Right kidney (tissue), 1 donor: ENCODE results near the gene MYL12B.
"Not testable (repeated sequence)": the region's sequence is repeated elsewhere in the genome, so short reads cannot be mapped to it uniquely, and the experiment has no call there.

Source experiments
- DNase-seq: peaks from one replicate; pipeline ENCODE4 v3.0.0-alpha.2; 2016

The MYL12B gene

DNA sequence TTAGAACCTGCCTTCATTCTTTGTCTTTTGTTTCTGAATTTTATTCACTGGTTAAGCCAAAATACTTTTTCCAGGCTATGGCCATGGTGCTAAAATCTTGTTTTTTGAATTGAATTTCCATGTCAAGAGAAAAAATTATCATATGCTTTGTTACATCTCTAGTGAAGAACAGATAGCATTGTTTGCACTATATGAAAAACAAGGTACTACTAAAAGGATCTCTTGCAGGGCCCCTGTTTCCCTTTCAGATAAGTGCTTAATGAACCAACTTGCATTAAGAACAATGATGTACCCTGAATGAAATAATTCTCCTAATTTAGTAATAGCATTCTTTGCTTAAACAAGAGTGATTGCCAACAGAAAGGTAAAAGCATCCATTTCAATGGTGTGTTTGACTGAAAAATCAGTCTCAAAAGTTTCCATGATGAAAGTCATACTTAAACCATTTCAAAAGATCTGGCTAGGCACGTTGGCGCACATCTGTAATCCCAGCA lies 4.3 kb upstream of the MYL12B start:
- no peak for DNase-seq

DNA sequence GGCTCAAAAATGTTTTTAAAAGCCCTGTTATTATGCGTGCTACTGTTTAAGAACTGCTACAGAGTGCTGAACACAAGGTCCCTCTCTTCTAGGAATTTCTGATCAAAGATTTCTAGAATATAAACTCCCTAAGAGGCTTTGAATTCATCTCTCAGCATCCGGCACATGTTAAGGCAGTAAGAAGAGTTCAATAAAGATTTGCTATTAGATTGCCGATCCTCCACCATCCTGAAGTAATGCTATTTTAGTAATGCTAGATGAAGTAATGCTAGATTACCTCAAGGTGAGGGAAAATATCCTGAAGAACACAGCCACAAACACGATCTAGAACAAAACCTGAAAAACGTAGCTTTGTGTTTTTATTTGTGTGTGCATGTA lies 949 bp upstream of the MYL12B start:
- no peak for DNase-seq

DNA sequence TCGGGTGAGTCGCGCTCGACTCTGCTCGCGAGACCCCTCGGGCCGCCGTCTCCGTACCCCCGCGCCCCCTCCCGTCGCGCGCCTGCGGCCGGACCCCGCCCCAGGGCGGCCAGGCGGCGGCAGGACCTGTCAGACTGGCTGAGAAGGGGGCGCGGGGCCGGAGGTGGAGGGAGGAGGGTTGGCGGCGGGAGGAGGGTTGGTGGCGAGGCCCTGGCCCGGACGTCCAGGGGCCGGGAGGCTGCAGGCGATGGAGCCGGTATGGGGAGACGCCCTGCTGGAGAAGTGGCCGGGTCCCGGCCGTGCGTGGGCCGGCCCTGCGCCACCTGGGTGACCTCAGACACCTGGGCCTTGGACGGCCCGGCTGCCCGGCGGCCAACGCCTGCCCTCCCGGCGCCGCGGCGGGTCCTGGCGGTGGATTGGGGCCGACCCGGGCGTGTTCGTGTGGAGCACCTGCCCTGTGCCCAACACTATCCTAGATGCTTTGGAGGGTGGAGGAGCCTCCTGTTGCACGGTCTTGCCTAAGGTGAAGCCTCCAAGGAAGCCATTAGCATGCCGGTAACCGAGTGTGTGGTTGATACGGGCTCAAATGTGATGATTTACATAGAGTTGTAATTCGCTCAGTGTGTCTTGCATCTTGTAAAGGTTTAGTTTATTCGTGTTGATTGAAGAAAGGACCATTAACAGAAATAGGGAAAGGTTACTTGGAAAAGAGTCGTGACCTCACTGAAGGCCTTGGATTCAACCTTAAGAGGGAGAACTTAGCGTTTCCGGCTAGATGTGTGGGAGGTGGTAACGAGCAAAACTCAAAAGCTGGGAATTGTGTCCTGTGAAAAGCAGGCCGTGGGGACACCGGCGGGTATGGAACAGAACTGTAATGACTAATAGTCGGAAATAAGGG lies 550 bp downstream of the MYL12B start:
- peak; percentile 78 for DNase-seq

DNA sequence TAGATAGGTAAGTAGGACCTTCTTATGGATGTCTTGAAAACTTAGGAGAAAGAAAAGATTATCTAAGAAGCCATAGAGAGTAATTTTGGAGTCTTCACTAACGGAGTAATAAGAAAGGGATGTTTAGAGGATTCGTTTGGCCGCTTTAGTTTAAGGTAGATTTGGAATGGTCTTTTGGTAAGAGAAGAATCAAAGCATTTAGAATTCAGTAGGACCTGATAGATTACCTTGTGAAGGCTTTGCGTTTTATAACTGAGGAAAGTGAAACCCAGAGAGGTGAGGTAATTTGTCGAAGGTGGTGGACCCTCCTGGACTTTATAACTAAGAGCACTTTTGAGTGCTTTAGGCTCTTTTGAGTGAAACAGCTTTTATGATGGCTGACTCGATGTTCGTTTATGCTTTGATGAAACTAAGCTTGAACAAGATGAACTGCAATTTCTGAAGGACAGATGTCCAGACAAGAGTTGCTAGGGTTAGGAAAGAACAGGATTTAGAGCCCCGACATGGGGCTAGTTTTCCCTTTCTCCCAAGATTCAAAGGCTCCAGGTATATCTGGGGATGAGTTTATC lies 1.3 kb downstream of the MYL12B start:
- DNase-seq, result no peak

DNA sequence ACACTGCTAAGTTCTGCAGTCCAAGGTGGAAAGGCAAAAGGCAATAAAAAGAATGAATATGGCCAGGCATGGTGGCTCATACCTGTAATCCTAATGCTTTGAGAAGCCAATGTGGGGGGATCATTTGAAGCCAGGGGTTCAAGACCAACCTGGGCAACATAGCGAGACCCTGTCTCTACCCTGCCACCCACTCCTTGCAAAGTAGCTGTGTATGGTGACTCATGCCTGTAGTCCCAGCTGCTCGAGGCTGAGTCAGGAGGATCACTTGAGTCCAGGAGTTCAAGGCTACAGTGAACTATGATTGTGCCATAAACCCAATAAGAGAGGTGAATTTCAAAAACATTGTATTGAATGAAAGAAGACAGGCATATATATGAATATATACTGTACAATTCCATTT lies 2.4 kb downstream of the MYL12B start:
- DNase-seq, result no peak

DNA sequence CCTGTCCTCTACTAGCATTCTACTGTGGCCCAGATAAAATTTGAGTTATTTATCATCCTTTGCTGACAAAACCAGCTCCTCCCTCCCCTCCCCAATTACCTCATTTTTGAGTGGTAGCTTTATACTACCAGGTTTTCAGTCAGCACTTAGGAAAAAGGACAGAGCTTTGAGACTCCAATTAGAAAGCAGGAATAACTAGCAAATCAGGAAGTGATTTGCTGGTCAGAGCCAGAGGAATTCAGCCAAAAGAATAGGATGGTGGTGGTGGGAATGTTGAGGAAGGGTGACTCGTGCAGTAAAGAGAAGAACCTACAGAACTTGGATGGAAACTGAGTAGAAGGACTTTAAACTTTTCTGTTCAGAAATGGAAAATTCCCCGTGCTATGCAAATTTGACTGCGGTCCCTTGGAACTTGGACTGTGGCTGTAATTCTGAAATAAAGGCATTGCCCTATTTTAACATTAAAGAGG lies 3.7 kb downstream of the MYL12B start:
- no peak for DNase-seq

DNA sequence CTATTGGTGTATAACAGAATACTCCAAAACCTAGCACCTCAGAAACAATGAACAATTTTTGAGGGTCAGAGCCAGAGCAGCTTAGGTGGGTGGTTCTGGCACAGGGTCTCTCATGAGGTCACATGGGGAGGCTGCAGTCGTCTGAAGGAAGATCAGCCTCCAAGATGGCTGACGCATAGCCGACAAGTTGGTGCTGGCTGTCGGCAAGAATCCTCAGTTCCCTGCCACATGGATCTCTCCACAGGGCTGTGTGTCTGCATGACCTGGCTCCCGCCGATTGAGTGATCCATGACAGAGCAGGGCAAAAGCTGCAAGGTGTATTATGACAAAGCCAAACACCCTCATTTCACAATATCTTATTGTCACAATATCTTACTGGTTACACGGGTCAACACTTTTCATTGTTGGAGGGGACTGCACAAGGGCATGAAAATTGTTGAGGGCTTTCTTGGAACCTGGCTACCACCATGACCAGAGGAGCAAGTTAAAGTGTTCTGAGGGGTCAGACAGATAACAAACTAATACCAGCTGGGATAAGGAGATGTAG lies 4.2 kb downstream of the MYL12B start:
- DNase-seq, result no peak

DNA sequence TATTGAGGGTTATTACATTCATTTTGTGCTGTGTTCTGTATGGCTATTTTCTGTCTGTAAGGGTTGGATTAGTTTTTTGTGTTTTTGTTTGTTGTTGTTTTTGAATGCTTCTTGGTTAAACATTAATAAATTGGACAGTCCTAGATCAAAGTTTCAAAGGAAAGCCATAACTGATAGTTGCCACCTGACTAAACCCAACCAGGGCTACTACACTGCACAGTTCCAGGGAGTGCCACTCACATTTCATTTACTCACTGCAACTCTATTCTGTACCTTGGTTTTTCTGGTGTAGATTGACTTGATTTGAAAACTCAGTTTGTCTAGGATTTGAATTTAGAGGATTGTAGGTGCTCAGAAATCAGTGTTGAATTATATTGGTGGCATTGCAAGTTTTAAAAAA lies 6.4 kb downstream of the MYL12B start:
- no peak for DNase-seq

DNA sequence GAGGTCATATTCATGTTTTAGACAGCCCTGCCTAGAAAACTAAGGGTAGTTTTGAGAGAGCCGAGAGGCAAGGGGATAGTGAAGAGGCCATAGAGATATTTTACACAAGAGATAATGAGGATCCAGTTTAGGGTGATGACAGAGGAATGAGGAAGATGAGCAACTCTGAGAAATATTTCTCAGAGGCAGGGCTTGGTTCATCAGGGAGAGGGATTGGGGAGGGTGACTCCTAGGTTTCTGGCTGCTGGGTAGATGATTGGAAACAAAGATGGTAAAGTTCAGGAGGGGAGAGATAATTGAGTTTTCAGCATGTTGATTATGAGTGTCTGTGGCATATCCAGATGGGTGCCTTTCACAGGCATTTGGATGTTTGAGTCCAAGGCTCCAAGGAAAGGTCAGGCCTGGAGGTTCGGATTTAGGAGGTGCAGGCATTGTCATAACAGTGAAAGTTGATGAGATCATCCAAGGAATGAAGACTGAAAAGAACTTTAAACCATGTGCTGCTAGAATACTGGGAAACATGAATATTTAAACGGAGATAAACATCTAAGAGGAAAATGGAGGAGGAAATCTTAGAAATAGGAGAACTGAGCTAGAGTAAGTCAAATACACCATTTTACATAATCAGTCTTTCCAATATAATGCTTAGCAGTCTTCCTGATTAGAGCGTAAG lies 7.4 kb downstream of the MYL12B start:
- no peak for DNase-seq

DNA sequence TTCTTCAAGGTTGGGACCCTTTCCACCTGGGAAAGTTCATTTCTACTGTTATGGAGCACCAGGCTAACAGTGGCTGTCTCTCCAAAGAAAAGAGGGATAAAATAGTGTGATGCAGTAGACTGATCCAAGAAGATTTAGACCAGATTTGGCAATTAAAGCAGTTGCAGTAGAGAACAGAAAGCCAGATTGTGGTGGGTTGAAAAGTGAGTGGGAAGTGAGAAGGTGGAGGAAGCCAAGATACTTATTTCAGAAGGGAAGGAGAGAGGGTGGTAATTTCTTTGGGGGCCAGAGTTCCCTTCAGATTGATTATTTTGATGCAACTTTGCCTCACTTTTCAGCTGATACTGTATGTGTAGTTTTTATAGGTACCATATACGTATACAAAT lies 8.0 kb downstream of the MYL12B start:
- no peak for DNase-seq

DNA sequence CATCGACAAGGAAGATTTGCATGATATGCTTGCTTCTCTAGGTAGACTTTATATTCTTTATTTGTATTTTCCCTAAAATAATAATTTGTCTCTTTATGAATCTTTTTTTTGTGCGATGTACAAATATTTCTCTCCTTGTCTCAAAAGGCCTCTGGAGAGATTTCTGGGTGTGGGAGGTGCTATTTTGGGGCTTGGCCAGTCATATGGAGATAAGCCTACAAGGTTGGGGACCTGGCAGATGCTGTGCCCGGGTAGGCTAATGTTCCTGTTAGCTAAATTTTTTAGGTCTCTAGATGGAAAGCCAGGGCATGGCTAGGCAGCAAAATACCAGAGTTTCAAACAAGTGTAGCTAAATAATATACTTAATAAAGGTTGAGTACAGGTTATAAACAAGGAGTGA lies 11.1 kb downstream of the MYL12B start:
- DNase-seq, result no peak

DNA sequence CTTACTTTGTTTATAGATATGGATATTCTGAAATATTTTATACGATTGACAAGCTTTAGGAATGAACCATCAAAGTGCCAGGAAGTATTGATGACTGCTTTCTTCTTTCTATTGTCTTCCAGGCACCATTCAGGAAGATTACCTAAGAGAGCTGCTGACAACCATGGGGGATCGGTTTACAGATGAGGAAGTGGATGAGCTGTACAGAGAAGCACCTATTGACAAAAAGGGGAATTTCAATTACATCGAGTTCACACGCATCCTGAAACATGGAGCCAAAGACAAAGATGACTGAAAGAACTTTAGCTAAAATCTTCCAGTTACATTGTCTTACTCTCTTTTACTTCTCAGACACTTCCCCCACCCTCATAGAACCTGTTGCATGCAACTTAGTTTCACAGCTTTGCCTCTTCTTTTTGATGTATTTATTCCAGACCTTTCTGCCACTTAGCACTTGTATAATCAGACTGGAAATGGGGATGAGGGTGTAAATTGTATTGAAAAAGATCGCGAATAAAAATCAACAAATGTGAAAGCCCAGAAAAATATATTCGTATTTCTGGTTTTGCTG lies 15.8 kb downstream of the MYL12B start:
- not testable (repeated sequence) for DNase-seq

DNA sequence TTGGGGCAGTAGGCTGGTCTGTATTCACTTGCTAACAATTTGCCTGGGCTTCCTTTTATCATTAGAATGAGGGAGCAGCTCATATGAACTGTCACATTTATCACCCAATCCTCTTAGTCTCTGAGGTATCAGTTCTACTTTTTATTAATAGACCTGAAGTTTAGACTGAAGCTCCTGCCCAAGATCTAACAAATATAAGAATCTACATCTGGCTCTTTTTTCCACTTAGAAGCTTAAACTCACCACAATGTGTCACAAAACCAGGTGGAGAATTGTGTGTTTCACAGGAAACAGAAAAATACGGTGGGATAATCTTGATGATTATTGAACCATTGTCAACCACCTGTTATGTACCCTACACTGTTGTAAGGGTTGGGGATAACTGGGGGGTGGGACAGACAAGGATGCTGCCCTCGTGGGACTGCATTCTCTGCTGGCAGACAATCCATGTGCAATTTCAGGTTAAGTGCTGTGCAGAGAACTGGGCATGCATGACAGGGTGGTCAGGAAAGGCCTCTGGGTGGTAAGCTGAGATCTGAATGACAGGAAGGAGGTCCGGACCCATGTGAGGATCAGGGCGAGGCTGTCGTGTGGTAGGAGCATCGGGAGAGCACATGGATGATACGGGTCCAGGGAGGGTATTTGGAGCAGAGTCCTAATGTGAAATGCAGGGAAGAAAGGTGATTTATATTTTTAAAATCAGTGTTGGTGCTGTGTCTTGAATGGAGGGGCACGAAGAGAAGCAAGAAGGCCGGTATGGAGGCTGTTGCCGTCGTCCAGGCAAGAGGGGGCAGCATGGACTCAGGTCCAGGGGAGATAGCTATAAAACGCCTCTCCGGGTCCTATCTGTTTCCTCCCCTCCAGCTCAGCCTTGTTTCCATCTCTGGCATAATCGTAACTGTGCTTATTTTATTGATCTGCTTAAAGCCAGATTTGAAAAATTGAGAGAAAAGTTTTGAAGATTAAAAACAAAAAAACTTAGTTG lies 17.6 kb downstream of the MYL12B start:
- no peak for DNase-seq

DNA sequence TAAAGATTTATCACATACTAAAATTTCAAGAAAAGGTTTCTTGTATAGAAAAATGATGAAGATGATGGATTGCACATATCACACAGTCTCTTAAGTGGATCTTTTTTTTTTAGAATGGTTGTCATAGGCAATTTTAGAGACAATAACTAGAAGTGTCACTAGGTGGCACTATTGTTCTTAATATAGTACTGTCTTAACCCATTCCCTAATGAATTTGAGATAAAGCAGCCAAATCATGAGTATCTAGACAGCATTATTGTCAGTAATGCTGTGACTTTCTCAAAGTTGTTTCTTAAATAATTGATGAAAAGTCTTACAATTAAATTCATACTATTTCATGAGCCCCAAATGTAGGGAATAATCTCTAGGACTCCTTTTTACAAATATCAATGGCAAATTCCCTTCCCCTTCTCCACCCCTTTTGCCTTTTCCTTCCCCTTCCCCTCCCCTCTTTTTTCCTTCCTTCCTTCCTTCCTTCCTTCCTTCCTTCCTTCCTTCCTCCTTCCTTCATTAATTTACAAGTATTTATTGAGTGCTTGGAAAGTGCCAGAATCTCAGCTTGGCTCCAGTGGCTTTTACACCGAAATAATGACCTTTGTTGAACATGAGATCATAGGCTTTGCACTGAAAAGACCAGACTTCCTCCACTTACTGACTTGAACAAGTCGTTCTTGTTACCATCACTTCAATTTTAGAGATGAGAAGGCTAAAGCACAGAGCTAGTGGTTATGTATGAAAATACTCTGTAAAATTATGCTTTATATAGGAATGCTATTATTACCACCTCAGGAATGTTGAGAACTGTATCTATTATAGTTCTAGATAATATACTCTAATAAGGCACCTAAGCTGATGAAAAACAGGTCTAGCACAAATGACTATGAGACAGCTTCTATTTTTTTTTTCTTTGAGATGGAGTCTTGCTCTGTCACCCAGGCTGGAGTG lies 19.8 kb downstream of the MYL12B start:
- peak; percentile 41 for DNase-seq

DNA sequence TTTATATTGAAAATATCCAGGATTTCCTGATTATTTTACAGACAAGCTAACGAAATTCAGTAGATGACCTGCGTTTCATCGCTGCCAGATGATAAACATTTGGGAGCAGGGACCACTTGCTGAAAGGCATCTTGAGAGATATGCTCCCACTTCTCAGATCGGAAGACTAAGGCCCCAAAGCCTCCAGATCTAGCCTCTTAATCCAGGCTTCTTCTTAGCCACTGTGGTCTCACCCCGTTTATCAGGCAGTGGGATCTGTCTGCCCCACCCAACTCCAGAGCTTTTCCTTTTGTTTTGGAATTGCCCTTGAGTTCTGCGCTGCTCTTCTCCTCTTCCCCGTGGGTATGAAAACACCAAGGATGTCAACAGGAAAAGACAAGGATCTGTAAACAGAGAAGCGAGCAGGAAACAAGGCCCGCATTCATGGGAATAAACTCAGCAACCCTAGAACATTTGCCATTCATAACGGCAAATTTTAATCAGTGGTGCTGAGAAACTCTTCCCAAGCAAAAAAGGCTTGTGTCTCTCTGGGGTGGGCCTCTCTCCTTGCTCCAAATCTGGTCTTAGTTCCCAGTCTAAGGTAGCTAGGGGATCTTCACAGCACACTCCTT lies 21.4 kb downstream of the MYL12B start:
- no peak for DNase-seq

DNA sequence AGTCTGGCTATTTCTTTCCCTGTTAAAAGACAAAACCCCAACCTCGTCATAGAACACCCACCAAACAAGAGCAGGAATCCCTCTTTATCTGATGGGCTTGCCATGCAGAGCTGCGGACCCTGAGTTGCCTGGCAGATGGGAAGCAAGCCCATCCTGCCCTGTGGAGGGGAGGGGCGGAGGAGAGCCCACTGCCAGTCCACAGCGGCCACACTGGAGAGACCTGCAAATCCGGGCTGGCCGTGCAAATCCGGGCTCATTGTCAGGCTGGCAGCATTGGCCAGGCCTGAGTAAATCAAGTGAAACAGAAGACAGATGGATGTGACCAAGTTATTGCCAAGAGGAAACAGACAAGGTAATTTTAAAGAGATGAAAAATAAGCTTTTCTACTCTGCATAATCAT lies 22.0 kb downstream of the MYL12B start:
- DNase-seq, result no peak

DNA sequence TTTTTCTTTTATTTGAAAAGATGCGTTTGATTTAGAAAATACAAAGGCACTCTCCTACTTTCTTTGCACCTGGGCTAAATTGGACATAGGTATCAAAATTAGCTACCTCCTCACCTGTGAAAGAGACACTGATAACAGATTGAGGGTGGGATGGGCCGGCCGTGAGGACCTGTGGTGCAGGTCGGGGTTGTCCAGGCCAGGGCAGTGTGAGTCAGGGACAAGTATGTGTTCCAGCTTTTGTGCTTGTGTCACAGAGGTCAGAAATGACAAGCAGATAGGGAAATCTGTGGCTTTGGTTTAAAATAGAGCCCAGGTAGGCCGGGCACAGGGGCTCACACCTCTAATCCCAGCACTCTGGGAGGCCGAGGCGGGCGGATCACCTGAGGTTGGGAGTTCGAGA lies 22.6 kb downstream of the MYL12B start:
- no peak for DNase-seq

DNA sequence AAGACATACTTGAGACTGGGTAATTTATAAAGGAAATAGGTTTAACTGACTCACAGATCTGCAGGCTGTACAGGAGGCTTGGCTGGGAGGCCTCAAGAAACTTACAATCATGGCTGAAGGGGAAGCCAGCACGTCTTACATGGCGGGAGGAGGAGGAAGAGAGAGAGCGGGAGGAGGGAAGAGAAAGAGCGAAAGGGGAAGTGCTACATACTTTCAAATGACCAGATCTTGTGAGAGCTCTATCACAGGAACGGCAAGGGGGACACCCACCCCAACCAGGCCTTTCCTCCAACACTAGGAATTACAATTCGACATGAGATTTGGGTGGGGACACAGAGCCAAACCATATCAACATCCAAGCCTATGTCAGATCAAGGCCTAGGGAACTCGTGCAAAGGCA lies 24.2 kb downstream of the MYL12B start:
- no peak for DNase-seq

DNA sequence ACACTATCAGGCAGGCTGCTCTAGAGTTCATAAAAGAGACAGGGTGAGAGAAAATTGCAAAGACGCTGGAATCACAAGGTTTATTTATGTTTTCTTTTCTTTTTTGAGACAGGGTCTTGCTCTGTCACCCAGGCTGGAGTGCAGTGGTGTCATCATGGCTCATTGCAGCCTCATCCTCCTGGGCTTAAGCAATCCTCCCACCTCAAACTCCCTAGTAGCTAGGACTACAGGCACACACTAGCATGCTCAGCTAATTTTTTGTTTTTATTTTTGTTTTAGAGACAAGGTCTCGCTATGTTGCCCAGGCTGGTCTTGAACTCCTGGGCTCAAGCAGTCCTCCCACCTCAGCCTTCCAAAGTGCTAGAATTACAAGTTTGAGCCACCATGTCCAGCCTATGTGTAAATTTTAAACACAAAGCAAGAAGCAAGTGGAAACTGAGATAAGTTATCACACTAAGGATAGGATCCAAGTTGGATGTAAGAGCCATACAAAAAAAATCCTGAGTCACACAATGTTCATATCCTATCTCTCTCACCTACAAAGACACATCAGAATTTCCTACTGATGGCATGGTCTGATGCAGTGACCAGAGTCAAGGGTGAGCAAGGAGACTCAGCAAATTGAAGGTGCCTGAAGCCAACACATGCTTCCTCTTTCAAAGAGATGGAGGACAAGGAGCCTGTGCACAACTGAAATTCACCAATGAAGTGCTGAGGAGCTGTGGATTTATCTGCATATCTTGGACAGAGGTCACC lies 31.4 kb downstream of the MYL12B start:
- no peak for DNase-seq
